HG03457 (cell line): ENCODE results near the gene CDC42BPB.

Source experiments
- ATAC-seq: cut with Tn5 transposase; IDR thresholded peaks from one replicate; pipeline ENCODE4 v1.9.1; 2021; ENCODE audit warnings: moderate number of reproducible peaks; ENCODE audit not compliant: unreplicated experiment

Gene CDC42BPB

GRCh38 chr14:102999227-102999895 lies 58.0 kb downstream of the CDC42BPB start:
- no peak for ATAC-seq

GRCh38 chr14:102998393-102998792 lies 59.0 kb downstream of the CDC42BPB start:
- ATAC-seq = no peak

GRCh38 chr14:102996941-102997340 lies 60.4 kb downstream of the CDC42BPB start:
- ATAC-seq = no peak

- ATAC-seq = no peak
Measured at GRCh38 chr14:102994689-102995088, 62.7 kb downstream of the CDC42BPB start.

- ATAC-seq = no peak
Measured at GRCh38 chr14:102993523-102993922, 63.8 kb downstream of the CDC42BPB start.

GRCh38 chr14:102991376-102991775 lies 66.0 kb downstream of the CDC42BPB start:
- ATAC-seq = no peak

GRCh38 chr14:102988054-102988453 lies 69.3 kb downstream of the CDC42BPB start:
- ATAC-seq = no peak

- no peak for ATAC-seq
Measured at GRCh38 chr14:102986810-102987579, 70.4 kb downstream of the CDC42BPB start.

GRCh38 chr14:102985665-102986064 lies 71.7 kb downstream of the CDC42BPB start:
- ATAC-seq = no peak

- ATAC-seq = no peak
Measured at GRCh38 chr14:102984336-102985102, 72.8 kb downstream of the CDC42BPB start.

GRCh38 chr14:102983496-102983895 lies 73.9 kb downstream of the CDC42BPB start:
- no peak for ATAC-seq

- no peak for ATAC-seq
Measured at GRCh38 chr14:102982852-102983470, 74.4 kb downstream of the CDC42BPB start.

GRCh38 chr14:102980409-102980810 lies 76.9 kb downstream of the CDC42BPB start:
- ATAC-seq = no peak

- no peak for ATAC-seq
Measured at GRCh38 chr14:102979406-102979805, 77.9 kb downstream of the CDC42BPB start.

GRCh38 chr14:102977475-102977874 lies 79.9 kb downstream of the CDC42BPB start:
- ATAC-seq = no peak

GRCh38 chr14:102975662-102976061 lies 81.7 kb downstream of the CDC42BPB start:
- no peak for ATAC-seq

GRCh38 chr14:102973706-102974285 lies 83.6 kb downstream of the CDC42BPB start:
- no peak for ATAC-seq

GRCh38 chr14:102971836-102972606 lies 85.3 kb downstream of the CDC42BPB start:
- ATAC-seq = no peak

- no peak for ATAC-seq
Measured at GRCh38 chr14:102971314-102971713, 86.0 kb downstream of the CDC42BPB start.

- ATAC-seq = no peak
Measured at GRCh38 chr14:102970496-102970895, 86.9 kb downstream of the CDC42BPB start.
